Mammary epithelial cell (primary cell): ENCODE results near the gene PDE3B.

Experiments used
- EZH2 ChIP-seq: IDR thresholded peaks from 2 replicates; pipeline ENCODE4 v1.6.1; 2012; ENCODE audit warnings: low read length, inconsistent platforms, borderline replicate concordance
- TF ChIP-seq, protein P1 (sequence below), 2 donors: IDR thresholded peaks in 1 of 2; conservative IDR thresholded peaks in 1 of 2; 2 replicates each; pipeline ENCODE4 v1.5.1; 2011 to 2012; ENCODE audit warnings: inconsistent platforms in 2 of 2, low read length in 2 of 2, mild to moderate bottlenecking in 2 of 2, control low read depth in 1 of 2, low read depth in 1 of 2; ENCODE audit not compliant: insufficient read depth in 1 of 2; ENCODE audit errors: extremely low read depth in 1 of 2

DNA sequence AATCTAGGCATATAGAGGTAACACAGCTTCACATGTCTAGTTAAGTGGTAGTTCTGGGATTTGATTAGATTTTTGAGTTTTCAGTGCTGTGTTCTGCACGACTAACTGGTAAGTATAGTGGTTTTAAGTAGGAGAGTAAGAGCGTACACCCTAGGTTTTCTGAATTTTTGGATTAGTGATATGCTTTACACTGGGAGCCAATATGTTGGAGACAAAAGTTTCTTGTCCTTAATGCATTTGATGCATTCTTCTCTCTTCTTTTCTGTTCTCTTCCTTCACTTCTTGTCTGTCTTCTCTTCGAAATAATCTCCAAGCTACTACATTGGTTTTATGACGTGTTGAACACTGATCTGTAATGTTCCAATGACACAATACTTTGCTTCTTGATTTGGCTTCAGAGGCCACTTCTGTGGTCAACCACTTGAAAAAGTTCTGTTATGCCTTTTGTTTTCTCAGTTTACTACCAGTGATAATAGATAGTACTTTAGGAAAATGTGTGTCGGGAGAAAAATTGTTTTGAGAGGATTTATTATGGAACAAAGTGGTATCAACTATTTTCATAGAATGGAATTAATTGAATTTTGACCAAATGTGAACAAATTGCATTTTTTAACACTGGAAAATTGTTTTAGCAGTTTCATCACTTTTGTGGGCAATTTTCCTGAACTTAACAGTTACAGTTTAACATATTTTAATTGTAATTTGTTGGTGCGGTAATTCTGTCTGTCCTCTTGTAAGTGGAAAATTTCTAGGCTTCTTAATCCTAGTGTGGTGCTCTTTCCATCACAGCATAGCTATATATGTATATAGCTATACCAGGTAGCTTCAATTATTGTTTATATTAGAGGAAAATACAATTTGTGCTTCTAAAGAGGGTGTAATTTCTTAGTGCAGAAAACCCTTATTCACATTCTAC lies 2.6 kb downstream of the PDE3B start:
- TF ChIP-seq, protein P1, sequence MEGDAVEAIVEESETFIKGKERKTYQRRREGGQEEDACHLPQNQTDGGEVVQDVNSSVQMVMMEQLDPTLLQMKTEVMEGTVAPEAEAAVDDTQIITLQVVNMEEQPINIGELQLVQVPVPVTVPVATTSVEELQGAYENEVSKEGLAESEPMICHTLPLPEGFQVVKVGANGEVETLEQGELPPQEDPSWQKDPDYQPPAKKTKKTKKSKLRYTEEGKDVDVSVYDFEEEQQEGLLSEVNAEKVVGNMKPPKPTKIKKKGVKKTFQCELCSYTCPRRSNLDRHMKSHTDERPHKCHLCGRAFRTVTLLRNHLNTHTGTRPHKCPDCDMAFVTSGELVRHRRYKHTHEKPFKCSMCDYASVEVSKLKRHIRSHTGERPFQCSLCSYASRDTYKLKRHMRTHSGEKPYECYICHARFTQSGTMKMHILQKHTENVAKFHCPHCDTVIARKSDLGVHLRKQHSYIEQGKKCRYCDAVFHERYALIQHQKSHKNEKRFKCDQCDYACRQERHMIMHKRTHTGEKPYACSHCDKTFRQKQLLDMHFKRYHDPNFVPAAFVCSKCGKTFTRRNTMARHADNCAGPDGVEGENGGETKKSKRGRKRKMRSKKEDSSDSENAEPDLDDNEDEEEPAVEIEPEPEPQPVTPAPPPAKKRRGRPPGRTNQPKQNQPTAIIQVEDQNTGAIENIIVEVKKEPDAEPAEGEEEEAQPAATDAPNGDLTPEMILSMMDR (conservative IDR thresholded peaks at IDR 0.05 in 1 of 2, IDR thresholded peaks at IDR 0.05 in 1 of 2; ENCODE audit: extremely low read depth in 1 of 2, insufficient read depth in 1 of 2, low read depth in 1 of 2, low read length in 2 of 2), result no peak
- no peak for TF ChIP-seq EZH2
